Choroid plexus epithelial cell (primary cell): Measurements from ENCODE around the gene STK16.

Experiments
- DNase-seq: peaks from one replicate; pipeline ENCODE4 v3.0.0-alpha.2; 2010; ENCODE audit warnings: low read depth
- H3K4me3 ChIP-seq: 2 replicates; pipeline ENCODE4 v1.5.1; 2011; ENCODE audit warnings: low read depth, mild to moderate bottlenecking, control low read depth, low read length, moderate library complexity
- TF ChIP-seq, protein P1 (sequence below): conservative IDR thresholded peaks from 2 replicates; pipeline ENCODE4 v1.5.1; 2011; ENCODE audit warnings: low read depth, mild to moderate bottlenecking, control low read depth, inconsistent platforms, low read length, moderate library complexity

The STK16 gene

DNA sequence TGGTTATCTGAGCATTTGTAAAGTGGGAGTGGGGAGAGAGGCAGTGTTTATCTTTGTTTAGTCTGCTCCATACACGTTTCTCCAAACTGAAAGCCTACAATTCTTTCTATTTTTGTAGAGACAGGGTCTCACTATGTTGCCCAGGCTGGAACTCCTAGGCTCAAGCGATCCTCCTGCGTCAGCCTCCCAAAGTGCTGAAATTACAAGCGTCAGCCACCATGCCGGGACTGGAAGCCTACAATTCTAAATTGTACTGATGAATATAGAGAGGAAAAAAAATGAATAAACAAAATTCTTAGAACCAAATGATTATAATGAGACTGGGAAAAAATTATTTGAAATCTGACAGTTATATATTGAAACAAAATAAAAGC, 40.1 kb upstream of the STK16 start:
- TF ChIP-seq, protein P1, sequence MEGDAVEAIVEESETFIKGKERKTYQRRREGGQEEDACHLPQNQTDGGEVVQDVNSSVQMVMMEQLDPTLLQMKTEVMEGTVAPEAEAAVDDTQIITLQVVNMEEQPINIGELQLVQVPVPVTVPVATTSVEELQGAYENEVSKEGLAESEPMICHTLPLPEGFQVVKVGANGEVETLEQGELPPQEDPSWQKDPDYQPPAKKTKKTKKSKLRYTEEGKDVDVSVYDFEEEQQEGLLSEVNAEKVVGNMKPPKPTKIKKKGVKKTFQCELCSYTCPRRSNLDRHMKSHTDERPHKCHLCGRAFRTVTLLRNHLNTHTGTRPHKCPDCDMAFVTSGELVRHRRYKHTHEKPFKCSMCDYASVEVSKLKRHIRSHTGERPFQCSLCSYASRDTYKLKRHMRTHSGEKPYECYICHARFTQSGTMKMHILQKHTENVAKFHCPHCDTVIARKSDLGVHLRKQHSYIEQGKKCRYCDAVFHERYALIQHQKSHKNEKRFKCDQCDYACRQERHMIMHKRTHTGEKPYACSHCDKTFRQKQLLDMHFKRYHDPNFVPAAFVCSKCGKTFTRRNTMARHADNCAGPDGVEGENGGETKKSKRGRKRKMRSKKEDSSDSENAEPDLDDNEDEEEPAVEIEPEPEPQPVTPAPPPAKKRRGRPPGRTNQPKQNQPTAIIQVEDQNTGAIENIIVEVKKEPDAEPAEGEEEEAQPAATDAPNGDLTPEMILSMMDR, result no peak
- DNase-seq, result no peak
- no peak overlapping the region for H3K4me3 ChIP-seq

DNA sequence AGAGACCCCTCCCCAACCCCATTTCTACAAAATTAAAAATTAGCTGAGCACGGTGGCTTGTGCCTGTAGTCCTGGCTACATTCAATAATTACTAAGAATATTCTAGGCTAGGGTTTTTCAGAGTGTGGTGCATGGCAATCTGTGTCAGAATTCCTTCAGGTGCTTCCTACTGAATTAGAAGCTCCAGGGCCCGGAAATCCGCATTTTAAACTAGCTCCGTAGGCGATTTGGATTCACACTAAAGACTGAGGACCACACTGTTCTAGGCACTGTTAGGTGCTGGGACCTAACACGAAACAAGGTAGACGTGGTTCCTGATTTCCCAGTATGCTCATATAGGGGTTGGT, 39.3 kb upstream of the STK16 start:
- TF ChIP-seq, protein P1, result no peak
- DNase-seq, result no peak
- H3K4me3 ChIP-seq, result peak overlapping the region; percentile 65

DNA sequence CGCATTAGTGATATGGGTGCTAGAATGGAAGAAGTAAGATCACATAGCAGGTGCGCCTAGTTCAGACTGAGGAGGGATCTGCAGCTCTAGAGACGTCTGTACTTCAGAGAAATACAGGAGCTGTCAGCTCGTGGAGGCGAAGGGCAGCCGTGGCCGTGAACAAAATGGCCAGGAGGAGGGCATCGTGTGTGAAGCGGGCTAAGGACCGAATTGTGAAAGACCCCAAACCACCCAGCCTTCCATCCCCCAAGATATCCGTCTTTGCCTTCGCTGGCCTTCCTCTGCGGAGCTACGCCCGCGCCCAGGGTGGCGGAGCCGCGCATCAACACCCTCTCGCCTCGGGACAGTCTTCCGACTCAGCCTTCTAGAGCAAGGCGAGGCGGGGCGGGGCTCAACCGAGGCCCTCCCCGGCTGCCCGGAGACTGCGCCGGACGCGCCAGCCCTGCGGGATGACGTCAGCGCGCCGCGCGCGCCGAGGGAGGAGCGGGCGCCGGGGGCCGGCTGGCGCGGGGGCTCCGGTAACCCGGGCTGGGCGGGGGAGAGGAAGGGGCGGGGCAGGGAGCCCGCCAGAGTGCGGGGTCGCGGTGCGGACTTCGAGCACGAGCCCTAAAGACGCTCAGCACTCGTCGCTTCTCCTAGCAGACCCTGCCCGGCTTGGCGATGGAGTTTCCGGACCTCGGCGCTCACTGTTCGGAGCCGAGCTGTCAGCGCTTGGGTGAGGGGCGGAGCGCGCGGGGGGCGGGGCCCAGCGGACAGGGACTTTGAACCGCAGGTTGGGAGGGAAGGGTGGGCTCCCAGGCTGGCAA, 38.7 kb upstream of the STK16 start, which contains the start of gene ZFAND2B:
Gene ZFAND2B (plus strand): TSS at position 455 of the 806 bp plus-strand sequence. CDS start 206 bp downstream, at position 661.
- TF ChIP-seq, protein P1, result no peak
- DNase-seq, result peak; percentile 93
- peak within 1 kb of the TSS; percentile 86 for H3K4me3 ChIP-seq

DNA sequence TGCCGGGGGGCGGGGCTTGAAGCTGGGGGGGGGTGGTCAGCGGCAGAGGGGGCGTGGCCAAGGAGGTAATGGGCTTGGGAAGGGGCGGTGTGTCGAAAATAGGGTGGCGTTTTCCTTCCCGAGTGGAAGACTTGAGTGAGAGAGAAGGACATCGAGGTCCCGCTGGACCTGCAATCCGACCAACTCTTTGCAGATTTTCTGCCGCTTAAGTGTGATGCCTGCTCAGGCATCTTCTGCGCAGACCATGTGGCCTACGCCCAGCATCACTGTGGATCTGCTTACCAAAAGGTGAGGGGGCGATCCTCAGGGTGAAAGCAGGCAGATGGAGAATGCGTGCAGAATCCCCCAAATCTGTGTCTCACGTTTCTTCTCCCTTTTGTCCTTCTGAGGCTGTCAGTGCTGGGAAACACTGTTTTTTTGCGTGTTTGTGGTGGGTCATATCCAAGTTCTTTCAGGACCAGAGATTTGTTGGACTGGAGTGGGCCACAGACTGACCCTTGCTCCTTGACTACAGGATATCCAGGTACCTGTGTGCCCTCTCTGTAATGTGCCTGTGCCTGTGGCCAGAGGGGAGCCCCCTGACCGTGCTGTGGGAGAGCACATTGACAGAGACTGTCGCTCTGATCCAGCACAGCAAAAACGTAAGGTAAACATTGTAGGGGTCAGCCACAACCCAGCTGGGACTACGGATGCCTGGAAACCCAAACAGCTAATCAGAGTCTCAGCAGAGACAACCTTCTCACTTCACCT, 38.0 kb upstream of the STK16 start:
- TF ChIP-seq, protein P1, result no peak
- H3K4me3 ChIP-seq, result peak overlapping the region; percentile 86
- DNase-seq, result no peak

DNA sequence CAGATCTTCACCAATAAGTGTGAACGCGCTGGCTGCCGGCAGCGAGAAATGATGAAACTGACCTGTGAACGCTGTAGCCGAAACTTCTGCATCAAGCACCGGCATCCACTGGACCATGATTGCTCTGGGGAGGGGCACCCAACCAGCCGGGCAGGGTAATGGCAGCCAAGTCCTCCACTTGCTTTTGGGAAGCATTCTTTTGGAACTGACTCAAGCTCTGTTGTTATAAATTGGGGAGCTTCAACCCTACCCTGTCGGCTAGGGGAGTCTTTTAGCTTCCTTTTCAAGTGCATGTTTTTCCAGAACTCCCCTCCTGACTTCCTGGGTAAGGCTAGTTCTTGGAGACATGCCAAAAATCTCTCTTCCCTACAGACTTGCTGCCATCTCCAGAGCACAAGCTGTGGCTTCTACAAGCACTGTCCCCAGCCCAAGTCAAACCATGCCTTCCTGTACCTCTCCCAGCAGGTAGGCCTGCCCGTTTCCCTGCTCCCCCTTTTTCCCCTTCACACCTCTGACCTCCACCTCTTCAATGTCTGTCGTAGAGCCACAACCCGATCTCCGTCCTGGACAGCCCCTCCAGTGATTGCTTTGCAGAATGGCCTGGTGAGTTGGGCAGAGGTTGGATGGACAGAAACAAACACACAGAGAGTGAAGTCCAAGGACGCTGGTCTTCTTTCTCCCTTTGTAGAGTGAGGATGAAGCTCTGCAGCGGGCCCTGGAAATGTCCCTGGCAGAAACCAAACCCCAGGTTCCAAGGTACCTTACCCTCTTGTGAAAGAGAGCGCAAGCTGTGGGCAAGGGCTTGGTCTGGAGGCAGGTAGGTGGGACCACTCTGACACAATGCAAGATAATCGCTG, 37.2 kb upstream of the STK16 start:
- peak; percentile 57 for DNase-seq
- H3K4me3 ChIP-seq, result peak overlapping the region; percentile 86
- TF ChIP-seq, protein P1, result no peak

DNA sequence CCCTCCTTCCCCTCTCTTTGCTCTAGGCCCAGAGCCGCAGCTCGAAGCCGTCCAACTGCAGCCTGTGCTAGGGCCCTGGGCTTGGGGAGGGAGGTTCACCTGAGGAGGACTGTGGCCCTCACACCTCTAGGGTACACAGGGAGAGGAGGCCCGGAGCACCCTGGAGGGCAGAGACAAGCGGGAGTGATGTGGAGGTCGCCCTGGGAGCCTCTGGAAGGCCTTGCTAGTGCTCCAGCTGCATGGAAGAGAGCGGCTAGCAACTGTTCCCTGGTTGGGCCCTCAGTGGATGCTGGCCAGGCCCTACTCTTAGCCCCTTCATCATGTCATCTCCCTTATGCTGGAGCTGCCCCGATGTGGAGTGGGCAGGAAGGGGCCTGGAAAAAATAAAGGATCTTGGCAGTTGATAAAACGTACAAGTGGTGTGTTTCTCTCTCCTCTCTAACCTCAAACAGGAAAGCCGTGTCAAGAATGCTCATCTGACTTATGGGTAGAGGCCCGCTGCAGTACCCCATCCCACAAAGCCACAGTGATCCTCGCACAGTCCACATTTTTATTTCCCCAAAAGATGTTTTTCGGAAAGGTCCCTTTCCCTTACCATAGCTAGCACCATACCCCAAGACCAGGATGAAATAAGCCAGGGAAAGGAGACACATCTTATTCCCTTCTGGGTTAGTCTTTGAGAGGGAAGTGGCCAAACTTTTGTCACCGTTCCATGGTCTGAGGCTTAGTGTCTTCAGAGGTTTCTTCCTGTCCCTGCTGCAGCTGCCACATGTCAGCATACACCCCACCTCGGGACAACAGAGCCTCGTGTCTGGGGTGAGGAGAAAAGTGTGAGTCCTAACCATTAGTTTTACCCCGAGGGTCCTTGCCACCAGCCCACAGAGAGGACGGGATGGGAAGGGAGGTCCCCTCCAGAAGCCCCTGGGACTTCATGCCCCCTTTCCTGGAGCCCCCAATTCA, 35.8 kb upstream of the STK16 start:
- no peak for DNase-seq
- no peak overlapping the region for H3K4me3 ChIP-seq
- TF ChIP-seq, protein P1, result no peak
